Panc1 (cell line): ENCODE data around the gene GRID1.

Experiments used
- CTCF ChIP-seq: fragments of 450-650 bp; IDR thresholded peaks from 2 replicates; pipeline ENCODE4 v1.5.1; 2017; ENCODE audit warnings: mild to moderate bottlenecking
- REST ChIP-seq, 2 experiments: IDR thresholded peaks; 2 replicates each; pipeline ENCODE4 v1.6.1; 2011 to 2012; ENCODE audit warnings: low read depth in 2 of 2, control low read depth in 1 of 2, low read length in 1 of 2, mild to moderate bottlenecking in 1 of 2, moderate library complexity in 1 of 2; ENCODE audit not compliant: insufficient read depth in 1 of 2
- SIN3A ChIP-seq: IDR thresholded peaks from 2 replicates; pipeline ENCODE4 v1.6.1; 2012; ENCODE audit warnings: low read depth, mild to moderate bottlenecking, low read length, moderate library complexity, borderline replicate concordance; ENCODE audit not compliant: insufficient read depth

GRCh38 chr10:86283466-86284287, 82.9 kb downstream of the GRID1 start:
- TF ChIP-seq CTCF (no peak), REST (IDR thresholded peaks at IDR 0.05; ENCODE audit: insufficient read depth in 1 of 2, low read depth in 2 of 2, low read length in 1 of 2) (no peak), SIN3A (no peak)
